HG02938 (cell line): ENCODE measurements around the gene HHIP.

Source experiments
- ATAC-seq: cut with Tn5 transposase; IDR thresholded peaks from one replicate; pipeline ENCODE4 v1.9.1; 2021; ENCODE audit warnings: mild to moderate bottlenecking, moderate library complexity; ENCODE audit not compliant: unreplicated experiment

Gene HHIP

GRCh38 chr4:144653781-144654545, 8.0 kb downstream of the HHIP start:
- ATAC-seq = no peak

GRCh38 chr4:144655491-144655890, 9.5 kb downstream of the HHIP start:
- ATAC-seq = no peak

GRCh38 chr4:144656850-144657249, 10.9 kb downstream of the HHIP start:
- no peak for ATAC-seq

- no peak for ATAC-seq
Measured at GRCh38 chr4:144658015-144658567, 12.1 kb downstream of the HHIP start.

DNA sequence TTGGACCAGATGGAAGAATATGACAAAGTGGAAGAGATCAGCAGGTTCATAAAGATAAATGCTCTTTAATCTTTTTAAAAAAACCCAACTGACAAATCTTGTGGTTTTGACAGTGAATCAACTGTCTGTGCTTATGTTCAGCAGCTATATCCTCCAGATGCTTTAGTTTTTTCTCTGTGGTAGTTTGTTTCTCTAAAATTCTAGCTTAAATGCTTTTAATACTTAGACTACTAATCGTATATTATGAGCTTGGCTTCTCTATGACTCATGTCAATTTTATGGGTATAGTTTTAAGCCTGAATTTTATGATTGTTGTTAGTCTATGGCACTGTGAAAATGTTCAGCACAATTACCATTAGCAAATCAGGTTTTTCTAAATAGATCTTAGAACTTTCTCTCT, 12.9 kb downstream of the HHIP start:
- ATAC-seq = no peak

DNA sequence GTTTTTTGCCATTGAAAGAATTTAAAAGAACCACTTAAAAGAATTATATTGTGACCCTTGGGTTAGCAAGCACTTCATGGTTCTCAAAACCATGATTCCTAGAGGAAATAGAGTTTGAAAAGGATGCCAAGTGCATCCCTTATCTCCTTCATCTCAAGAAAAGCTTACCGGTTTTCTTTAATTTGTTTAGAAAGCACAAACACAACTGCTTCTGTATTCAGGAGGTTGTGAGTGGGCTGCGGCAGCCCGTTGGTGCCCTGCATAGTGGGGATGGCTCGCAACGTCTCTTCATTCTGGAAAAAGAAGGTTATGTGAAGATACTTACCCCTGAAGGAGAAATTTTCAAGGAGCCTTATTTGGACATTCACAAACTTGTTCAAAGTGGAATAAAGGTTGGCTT, 13.5 kb downstream of the HHIP start:
- ATAC-seq = no peak

DNA sequence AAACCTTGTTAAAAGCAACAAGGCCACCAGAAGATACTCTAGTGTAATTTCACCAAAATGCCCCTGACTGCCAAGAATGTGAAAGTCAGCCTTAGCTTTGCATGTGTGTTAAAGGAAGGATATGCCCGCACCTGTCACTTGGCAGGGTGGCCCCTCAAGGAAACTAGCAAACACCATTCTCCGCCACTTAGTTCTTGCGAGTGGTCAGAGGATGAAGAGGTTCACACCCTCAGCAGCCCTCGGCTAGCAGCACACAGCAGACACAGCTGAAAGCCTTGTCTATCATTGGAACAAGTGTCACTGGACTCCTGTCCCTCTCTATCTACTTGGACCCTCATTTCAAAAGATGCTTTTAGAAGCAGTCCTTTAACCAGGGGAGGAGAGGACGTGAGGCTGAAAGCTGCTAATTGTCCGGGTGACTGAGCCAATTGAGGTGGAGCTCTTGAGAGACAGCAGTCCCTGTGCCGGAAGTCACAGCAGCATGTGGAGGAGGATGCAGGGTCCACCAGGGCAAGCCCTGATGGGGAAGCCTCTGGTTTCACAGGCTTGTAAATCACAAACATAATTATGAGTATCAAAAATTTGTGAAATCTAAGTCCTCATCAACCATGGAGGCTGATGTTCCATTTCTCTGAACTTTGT, 18.0 kb downstream of the HHIP start:
- ATAC-seq = no peak

GRCh38 chr4:144666539-144667175, 20.7 kb downstream of the HHIP start:
- ATAC-seq = no peak

- no peak for ATAC-seq
Measured at GRCh38 chr4:144667500-144667899, 21.5 kb downstream of the HHIP start.

DNA sequence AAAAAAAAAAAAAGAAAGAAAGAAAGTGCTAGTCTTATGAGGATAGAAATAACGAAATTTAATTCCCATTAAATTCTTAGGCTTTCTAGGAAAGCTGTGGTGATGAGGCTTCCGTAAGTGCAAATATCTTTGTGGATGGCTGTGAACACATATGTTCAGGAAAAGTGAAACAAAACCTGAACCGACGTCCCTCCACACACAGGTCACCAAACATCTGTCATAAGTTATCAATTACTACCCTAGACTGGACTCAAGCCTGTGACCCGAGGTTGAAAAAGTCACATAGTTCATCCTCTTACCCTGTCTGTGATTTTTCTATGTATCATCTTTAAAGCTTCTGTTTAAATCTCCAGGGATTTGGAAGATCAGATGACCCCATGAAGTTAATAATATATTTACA, 24.8 kb downstream of the HHIP start:
- ATAC-seq = no peak

GRCh38 chr4:144674711-144675110, 28.8 kb downstream of the HHIP start:
- no peak for ATAC-seq

- ATAC-seq = no peak
Measured at GRCh38 chr4:144681806-144682205, 35.9 kb downstream of the HHIP start.

DNA sequence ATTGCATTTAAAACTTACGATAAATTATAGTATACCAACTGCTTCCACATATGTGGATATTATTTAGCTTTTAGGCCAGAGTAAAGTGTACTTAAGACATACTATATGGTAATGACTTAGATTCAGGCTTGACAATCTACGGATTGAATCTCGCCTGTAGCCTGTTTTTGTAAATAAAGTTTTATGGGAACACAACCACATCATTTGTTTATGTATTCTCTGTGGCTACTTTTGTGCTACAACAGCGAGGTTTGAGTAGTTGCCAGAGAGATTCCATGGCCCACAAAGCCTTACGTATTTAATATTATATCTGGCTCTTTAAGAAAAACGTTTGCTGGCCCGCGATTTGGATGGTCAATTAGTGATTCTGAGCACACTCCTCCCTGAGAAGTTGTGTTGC, 37.6 kb downstream of the HHIP start:
- no peak for ATAC-seq

DNA sequence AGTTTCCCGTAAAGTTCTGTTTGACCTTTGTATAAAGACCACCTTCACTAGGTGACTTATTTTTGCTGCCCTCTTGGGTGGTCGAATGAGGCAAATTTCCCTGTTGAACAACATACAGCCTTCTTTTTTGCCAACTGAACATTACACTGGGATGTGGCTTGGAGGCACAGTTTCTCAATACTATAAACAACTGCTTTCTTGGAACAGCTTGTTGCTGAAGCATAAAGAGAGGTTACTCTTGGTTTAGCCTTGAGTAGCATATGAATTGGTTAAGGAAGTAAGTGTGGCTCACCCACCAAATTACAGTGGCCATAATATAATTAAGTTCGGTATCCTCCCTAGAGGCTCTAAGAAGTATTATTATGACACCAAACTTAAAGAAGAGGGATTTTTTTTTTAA, 40.0 kb downstream of the HHIP start:
- no peak for ATAC-seq

GRCh38 chr4:144686921-144687320, 41.0 kb downstream of the HHIP start:
- ATAC-seq = no peak

DNA sequence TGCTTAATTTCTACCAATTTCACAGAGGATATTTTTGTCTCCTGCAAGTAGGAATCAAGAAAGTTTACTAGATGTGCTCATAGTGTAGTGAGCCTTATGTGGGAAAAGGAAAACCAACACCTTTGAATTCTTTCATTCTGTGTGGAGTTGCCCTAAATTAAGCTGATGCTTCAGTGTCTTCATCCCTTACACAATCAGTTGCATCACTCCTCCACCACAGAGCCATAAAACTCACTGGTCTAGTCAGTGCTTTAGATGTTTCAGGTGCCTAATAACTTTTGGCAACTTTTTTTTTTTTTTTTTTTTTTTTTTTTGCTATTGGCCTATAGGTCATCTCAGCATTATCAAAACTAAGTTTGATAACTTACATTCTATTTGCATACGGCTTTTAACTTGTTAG, 41.5 kb downstream of the HHIP start:
- ATAC-seq = no peak

- ATAC-seq = no peak
Measured at GRCh38 chr4:144688035-144688569, 42.1 kb downstream of the HHIP start.

DNA sequence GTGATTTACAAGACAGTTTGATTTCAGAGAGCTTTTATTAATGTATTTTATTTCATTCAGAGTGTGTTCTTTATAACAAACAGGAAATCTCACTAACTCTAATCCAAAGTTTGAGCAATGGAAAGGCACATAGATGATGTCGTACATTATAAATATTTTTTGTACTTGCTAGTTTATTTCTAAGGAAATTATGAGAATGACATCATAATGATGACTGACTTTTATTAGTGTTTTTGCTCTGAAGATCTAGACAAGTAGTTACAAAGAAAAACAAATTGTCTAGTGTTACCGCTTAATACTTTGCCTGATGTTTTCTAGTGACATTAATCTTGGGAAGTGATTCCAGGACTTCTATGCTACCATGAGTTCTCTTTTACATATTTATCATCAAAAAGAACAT, 43.2 kb downstream of the HHIP start:
- ATAC-seq = no peak

GRCh38 chr4:144695721-144696120, 49.8 kb downstream of the HHIP start:
- no peak for ATAC-seq

GRCh38 chr4:144696376-144696775, 50.4 kb downstream of the HHIP start:
- ATAC-seq = no peak

DNA sequence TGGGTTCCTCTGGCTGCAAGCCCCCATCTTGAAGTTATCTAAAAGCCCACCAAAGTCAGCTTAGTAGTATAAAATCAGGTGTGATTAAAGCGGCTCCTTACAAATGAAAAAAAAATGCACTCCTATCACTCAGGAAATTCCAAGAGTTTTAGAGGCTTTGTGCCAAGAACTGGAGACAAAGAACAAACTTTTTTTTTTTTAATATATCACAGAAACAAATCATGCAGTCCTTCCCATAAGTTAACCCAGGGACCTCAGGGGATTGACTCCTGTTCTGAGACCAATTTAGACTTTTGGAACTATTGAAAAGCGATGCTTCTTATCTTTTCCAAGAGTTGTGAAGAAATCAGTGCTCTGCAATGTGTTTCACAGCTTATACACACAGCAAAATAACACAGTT, 53.6 kb downstream of the HHIP start:
- ATAC-seq = no peak
